Neural crest cell (in vitro differentiated cells): Measurements from ENCODE around the gene GPR146. TPM values are rescaled to one million over a fixed set of nuclear protein-coding genes. Genes with fewer than 3 reads are reported as not detected.

Experiments used
- DNase-seq: peaks from one replicate; pipeline ENCODE4 v3.0.0; 2021; ENCODE audit warnings: low read depth, mixed read lengths, low spot score
- H3K27ac Mint-ChIP-seq: one replicate; pipeline ENCODE4 v1.8.0; 2021; ENCODE audit warnings: mild to moderate bottlenecking, mixed read lengths; ENCODE audit not compliant: unreplicated experiment
- H3K27me3 Mint-ChIP-seq: 2 replicates; pipeline ENCODE4 v1.8.0; 2021; ENCODE audit warnings: low read depth, mild to moderate bottlenecking, mixed read lengths
- H3K36me3 Mint-ChIP-seq: 2 replicates; pipeline ENCODE4 v1.8.0; 2021; ENCODE audit warnings: low read depth, mild to moderate bottlenecking, mixed read lengths
- H3K4me1 Mint-ChIP-seq: 2 replicates; pipeline ENCODE4 v1.8.0; 2021; ENCODE audit warnings: mixed read lengths
- H3K4me3 Mint-ChIP-seq: one replicate; pipeline ENCODE4 v1.8.0; 2021; ENCODE audit warnings: mild to moderate bottlenecking, mixed read lengths
- H3K9me3 Mint-ChIP-seq: 2 replicates; pipeline ENCODE4 v1.8.0; 2021; ENCODE audit warnings: mixed read lengths
- CTCF ChIP-seq: fragments of 200-600 bp; sonication (generic); conservative IDR thresholded peaks from 2 replicates; pipeline ENCODE4 v1.5.0; 2021; ENCODE audit warnings: antibody characterized with exemption, mild to moderate bottlenecking
- total RNA-seq: library from RNA; stranded (reverse); gene quantifications from 2 replicates; pipeline ENCODE4 v1.2.1, GENCODE V29; 2021

Gene GPR146
- total RNA-seq, 1 donor from 2014 or later: not detected

DNA sequence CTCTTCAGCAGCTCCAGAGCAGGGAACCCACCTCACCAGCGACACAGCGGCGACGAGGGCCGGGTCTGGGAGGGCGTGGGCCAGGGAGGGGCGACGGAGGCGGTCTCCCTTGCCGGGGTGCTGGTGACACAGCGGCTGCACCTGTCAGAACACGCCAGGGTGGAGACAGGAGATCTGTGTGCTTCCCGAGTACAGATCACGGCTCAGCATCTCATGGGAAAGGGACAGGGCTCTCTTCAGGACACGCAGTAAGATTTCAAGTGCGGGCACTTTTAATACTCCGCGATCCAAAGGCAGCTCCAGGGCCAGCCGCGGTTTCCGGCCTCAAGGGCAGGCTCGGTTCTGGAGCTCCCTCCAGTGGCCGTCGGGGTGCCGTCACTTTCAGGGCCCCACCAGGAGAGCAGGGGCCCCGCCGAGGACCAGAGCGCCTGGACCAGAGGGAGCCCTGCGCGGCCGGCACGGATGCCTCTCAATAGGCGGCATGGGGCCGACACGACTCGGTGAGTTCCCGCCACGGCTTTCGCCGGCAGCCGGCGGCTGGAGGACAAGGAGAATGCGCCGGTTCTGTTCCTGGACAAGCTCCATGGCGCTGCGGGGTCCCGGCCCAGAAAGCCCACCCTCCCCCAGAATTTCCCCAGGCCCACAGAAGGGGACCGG, 21.4 kb downstream of the GPR146 start:
- H3K27ac Mint-ChIP-seq: no peak overlapping the region
- H3K9me3 Mint-ChIP-seq: no peaks in the 10 kb centered on the region
- peaks cover 4% of the 10 kb centered on the region for H3K4me1 Mint-ChIP-seq
- H3K4me3 Mint-ChIP-seq: no peak overlapping the region
- H3K36me3 Mint-ChIP-seq: no peaks in the 10 kb centered on the region
- peaks cover 10% of the 10 kb centered on the region for H3K27me3 Mint-ChIP-seq
- DNase-seq: peak; percentile 84
- TF ChIP-seq CTCF: peak; percentile 87

GRCh38 chr7:1066242-1066588, 21.9 kb downstream of the GPR146 start:
- H3K4me3 Mint-ChIP-seq: no peak overlapping the region
- no peaks in the 10 kb centered on the region for H3K9me3 Mint-ChIP-seq
- peaks cover 6% of the 10 kb centered on the region for H3K27me3 Mint-ChIP-seq
- H3K36me3 Mint-ChIP-seq: no peaks in the 10 kb centered on the region
- no peak overlapping the region for H3K27ac Mint-ChIP-seq
- TF ChIP-seq CTCF: no peak
- no peak for DNase-seq
- peaks cover 4% of the 10 kb centered on the region for H3K4me1 Mint-ChIP-seq

GRCh38 chr7:1068013-1068412, 23.7 kb downstream of the GPR146 start:
- Mint-ChIP-seq H3K4me3 (no peak overlapping the region), H3K27ac (no peak overlapping the region)
- TF ChIP-seq CTCF: no peak

GRCh38 chr7:1068619-1069018, 24.3 kb downstream of the GPR146 start:
- H3K9me3 Mint-ChIP-seq: no peaks in the 10 kb centered on the region
- no peak overlapping the region for H3K27ac Mint-ChIP-seq
- H3K36me3 Mint-ChIP-seq: no peaks in the 10 kb centered on the region
- H3K27me3 Mint-ChIP-seq: no peaks in the 10 kb centered on the region
- H3K4me3 Mint-ChIP-seq: no peak overlapping the region
- H3K4me1 Mint-ChIP-seq: peaks cover 11% of the 10 kb centered on the region
- TF ChIP-seq CTCF: no peak
- no peak for DNase-seq

More at GRCh38 chr7:1068013-1068412, 23.7 kb downstream of the GPR146 start:
- Mint-ChIP-seq H3K9me3 (no peaks in the 10 kb centered on the region), H3K4me1 (peaks cover 6% of the 10 kb centered on the region), H3K27me3 (no peaks in the 10 kb centered on the region), H3K36me3 (no peaks in the 10 kb centered on the region)
- DNase-seq: no peak

GRCh38 chr7:1070544-1071011, 26.2 kb downstream of the GPR146 start:
- DNase-seq: no peak
- no peak overlapping the region for H3K27ac Mint-ChIP-seq
- H3K27me3 Mint-ChIP-seq: no peaks in the 10 kb centered on the region
- no peaks in the 10 kb centered on the region for H3K36me3 Mint-ChIP-seq
- H3K4me3 Mint-ChIP-seq: no peak overlapping the region
- H3K9me3 Mint-ChIP-seq: no peaks in the 10 kb centered on the region
- peaks cover 13% of the 10 kb centered on the region for H3K4me1 Mint-ChIP-seq
- TF ChIP-seq CTCF: no peak
